Loucy (cell line): ENCODE results near the gene SRC.

Source experiments
- CTCF ChIP-seq: fragments of 200-600 bp; sonication (generic); conservative IDR thresholded peaks from 2 replicates; pipeline ENCODE4 v1.5.1; 2014; ENCODE audit warnings: mild to moderate bottlenecking, antibody characterized with exemption, low read length
- EZH2phosphoT487 ChIP-seq: fragments of 200-600 bp; IDR thresholded peaks from 2 replicates; pipeline ENCODE4 v1.6.1; 2018; ENCODE audit warnings: antibody characterized with exemption, mild to moderate bottlenecking, moderate library complexity, borderline replicate concordance

DNA sequence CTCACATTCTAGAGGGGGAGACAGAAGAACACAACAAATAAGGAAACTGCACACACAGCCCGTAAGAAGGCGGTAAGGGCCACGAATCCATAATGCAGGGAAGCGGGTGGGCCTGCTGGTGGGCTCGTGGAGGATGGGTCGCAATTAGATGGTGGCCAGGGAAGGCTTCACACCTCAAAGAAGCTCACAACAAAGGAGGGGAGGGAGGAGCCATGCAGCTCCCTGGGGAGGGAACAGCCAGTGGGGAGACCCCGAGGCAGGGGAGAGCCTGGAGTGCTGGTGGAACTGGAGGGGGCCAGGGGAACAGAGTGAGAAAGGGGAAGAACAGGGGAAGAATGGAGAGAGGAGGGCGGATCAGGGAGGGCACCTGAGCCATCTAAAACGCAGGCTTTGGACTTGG, 13.4 kb downstream of the SRC start:
- TF ChIP-seq CTCF (no peak), EZH2phosphoT487 (no peak)
